ENCODE measurements around the gene SPTBN1.

GRCh38 chr2:54613794-54614257, 157.7 kb downstream of the SPTBN1 start:
- no peak for TF ChIP-seq ZNF416 (CRISPR knock-in tag; IDR thresholded peaks at IDR 0.05)
- TF ChIP-seq NR1H2 (CRISPR knock-in tag; IDR thresholded peaks at IDR 0.05), result no peak
- TF ChIP-seq ETV6 (CRISPR knock-in tag; IDR thresholded peaks at IDR 0.05), result no peak
- no peak for TF ChIP-seq CREB1 (CRISPR knock-in tag; IDR thresholded peaks at IDR 0.05)
- no peak for TF ChIP-seq CTCF (IDR thresholded peaks at IDR 0.05)
- no peak for TF ChIP-seq ZBTB21 (CRISPR knock-in tag; IDR thresholded peaks at IDR 0.05; ENCODE audit: borderline replicate concordance)
- TF ChIP-seq MAX (CRISPR knock-in tag; IDR thresholded peaks at IDR 0.05), result no peak

All from WTC11 (cell line).